Measurements from ENCODE around the gene PSKH1.

The PSKH1 gene

GRCh38 chr16:67872631-67873434 is 20.2 kb upstream of the PSKH1 start, which contains the start of gene EDC4:
TSS of gene EDC4 (plus strand) at chr16:67873052. CDS start at chr16:67873262, 210 bp downstream.
- TF ChIP-seq YY1 (IDR thresholded peaks at IDR 0.05; ENCODE audit: low read depth), result peak; percentile 61; the same call in 1 of the 2 replicates
- TF ChIP-seq, protein P1, sequence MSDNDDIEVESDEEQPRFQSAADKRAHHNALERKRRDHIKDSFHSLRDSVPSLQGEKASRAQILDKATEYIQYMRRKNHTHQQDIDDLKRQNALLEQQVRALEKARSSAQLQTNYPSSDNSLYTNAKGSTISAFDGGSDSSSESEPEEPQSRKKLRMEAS (IDR thresholded peaks at IDR 0.05), result peak; percentile 78
- TF ChIP-seq USF1 (IDR thresholded peaks at IDR 0.05), result peak; percentile 63
- TF ChIP-seq EGR1 (IDR thresholded peaks at IDR 0.05), result peak; percentile 95
- TF ChIP-seq CEBPB (IDR thresholded peaks at IDR 0.05), result peak; percentile 28; the same call in 1 of the 2 replicates
- peak; percentile 26; the same call in 1 of the 2 replicates for TF ChIP-seq TEAD4 (IDR thresholded peaks at IDR 0.05)
- TF ChIP-seq RAD21 (IDR thresholded peaks at IDR 0.05; ENCODE audit: low read depth), result no peak
- TF ChIP-seq NFIC (IDR thresholded peaks at IDR 0.05), result peak; percentile 25; the same call in 1 of the 2 replicates
- TF ChIP-seq REST (IDR thresholded peaks at IDR 0.05; ENCODE audit: low read depth), result no peak
- no peak for TF ChIP-seq CREB1 (IDR thresholded peaks at IDR 0.05; ENCODE audit: low read depth)
- peak; percentile 51 for TF ChIP-seq TCF12 (IDR thresholded peaks at IDR 0.05; ENCODE audit: low read depth)
- peak; percentile 91 for TF ChIP-seq TAF1 (IDR thresholded peaks at IDR 0.05; ENCODE audit: low read depth)
- no peak for TF ChIP-seq FOXM1 (IDR thresholded peaks at IDR 0.05; ENCODE audit: borderline replicate concordance, low read depth)
- 0 out of 2 replicates have a peak, but pooled peaks have one; percentile 26 for TF ChIP-seq ZBTB7A (IDR thresholded peaks at IDR 0.05; ENCODE audit: low read depth)
- TF ChIP-seq EP300 (IDR thresholded peaks at IDR 0.05; ENCODE audit: borderline replicate concordance), result 0 out of 2 replicates have a peak, but pooled peaks have one; percentile 46

DNA sequence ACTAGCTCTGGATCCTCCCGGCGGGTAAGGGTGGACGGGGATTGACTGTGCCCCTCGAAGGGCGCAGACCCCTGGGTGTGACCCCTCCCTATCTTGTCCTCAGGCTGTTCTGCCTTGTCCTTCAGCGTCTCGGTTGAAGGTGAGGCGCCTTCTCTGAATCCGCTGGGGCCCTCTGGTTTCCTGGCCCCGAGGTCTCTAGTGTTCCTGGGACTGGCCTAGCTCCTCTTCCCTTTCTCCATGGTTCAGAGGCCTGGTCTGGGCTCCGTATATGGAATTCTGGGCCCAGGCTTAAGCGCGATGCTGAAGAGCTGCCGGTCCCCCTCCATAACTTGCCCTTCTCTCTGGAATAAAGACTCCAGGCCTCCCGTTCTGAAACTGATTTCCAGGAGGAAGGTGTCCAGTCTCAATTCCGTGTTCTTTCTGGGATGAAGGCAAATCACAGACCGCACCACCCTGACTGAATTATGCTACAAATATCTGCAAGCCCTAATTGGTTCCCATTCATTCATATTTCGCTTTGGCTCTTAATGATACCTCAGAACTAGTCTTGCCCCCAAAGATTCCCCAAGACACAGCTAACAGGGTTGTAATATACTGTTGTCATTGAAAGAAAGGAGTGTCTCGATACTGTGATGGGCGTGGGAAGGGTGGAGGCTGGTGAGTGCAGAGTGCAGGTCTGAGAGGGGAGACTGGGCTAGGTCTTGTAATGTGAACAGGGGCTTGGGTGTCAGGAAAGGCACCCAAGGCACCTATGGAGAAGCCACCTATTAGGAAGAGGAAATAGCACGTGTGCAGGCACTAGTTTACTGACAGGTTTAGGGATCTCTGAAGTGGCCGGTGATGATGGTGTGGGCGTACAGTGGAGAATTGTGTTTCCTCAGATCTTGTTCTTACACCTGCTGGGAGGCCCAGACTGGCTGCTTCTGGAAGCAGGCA is 19.4 kb upstream of the PSKH1 start:
- TF ChIP-seq REST (IDR thresholded peaks at IDR 0.05; ENCODE audit: low read depth) (no peak), TCF12 (IDR thresholded peaks at IDR 0.05; ENCODE audit: low read depth) (no peak), EP300 (IDR thresholded peaks at IDR 0.05; ENCODE audit: borderline replicate concordance) (no peak), CEBPB (IDR thresholded peaks at IDR 0.05) (no peak), FOXM1 (IDR thresholded peaks at IDR 0.05; ENCODE audit: borderline replicate concordance, low read depth) (no peak)
- TF ChIP-seq, protein P1 (IDR thresholded peaks at IDR 0.05), result no peak

GRCh38 chr16:67874372-67874771 is 18.7 kb upstream of the PSKH1 start:
- TF ChIP-seq TEAD4 (IDR thresholded peaks at IDR 0.05) (no peak), EGR1 (IDR thresholded peaks at IDR 0.05) (no peak), ZBTB7A (IDR thresholded peaks at IDR 0.05; ENCODE audit: low read depth) (no peak), EP300 (IDR thresholded peaks at IDR 0.05; ENCODE audit: borderline replicate concordance) (no peak), YY1 (IDR thresholded peaks at IDR 0.05; ENCODE audit: low read depth) (no peak), REST (IDR thresholded peaks at IDR 0.05; ENCODE audit: low read depth) (no peak), CREB1 (IDR thresholded peaks at IDR 0.05; ENCODE audit: low read depth) (no peak), CEBPB (IDR thresholded peaks at IDR 0.05) (no peak), TAF1 (IDR thresholded peaks at IDR 0.05; ENCODE audit: low read depth) (no peak), NFIC (IDR thresholded peaks at IDR 0.05) (no peak), FOXM1 (IDR thresholded peaks at IDR 0.05; ENCODE audit: borderline replicate concordance, low read depth) (no peak)

DNA sequence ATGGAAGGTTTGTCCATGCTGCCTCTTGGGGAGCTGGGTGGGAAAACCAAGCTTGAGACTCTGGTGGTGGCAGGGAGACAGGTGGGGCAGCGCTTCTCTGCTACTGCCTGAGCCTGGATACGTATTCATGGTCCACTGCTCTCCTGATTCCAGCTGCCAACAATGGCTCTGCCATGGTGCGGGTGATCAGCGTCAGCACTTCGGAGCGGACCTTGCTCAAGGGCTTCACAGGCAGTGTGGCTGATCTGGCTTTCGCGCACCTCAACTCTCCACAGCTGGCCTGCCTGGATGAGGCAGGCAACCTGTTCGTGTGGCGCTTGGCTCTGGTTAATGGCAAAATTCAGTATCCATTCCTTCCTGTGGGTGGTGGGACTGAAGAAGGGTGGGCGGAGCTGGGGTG is 16.0 kb upstream of the PSKH1 start:
- no peak for TF ChIP-seq EGR1 (IDR thresholded peaks at IDR 0.05)
- no peak for TF ChIP-seq CEBPB (IDR thresholded peaks at IDR 0.05)
- TF ChIP-seq CREB1 (IDR thresholded peaks at IDR 0.05; ENCODE audit: low read depth), result no peak
- TF ChIP-seq, protein P1 (IDR thresholded peaks at IDR 0.05), result no peak
- TF ChIP-seq TCF12 (IDR thresholded peaks at IDR 0.05; ENCODE audit: low read depth), result no peak
- no peak for TF ChIP-seq RAD21 (IDR thresholded peaks at IDR 0.05; ENCODE audit: low read depth)
- no peak for TF ChIP-seq YY1 (IDR thresholded peaks at IDR 0.05; ENCODE audit: low read depth)
- TF ChIP-seq ZBTB7A (IDR thresholded peaks at IDR 0.05; ENCODE audit: low read depth), result no peak
- no peak for TF ChIP-seq TEAD4 (IDR thresholded peaks at IDR 0.05)
- TF ChIP-seq FOXM1 (IDR thresholded peaks at IDR 0.05; ENCODE audit: borderline replicate concordance, low read depth), result no peak
- TF ChIP-seq USF1 (IDR thresholded peaks at IDR 0.05), result no peak
- no peak for TF ChIP-seq NFIC (IDR thresholded peaks at IDR 0.05)
- no peak for TF ChIP-seq EP300 (IDR thresholded peaks at IDR 0.05; ENCODE audit: borderline replicate concordance)
- TF ChIP-seq TAF1 (IDR thresholded peaks at IDR 0.05; ENCODE audit: low read depth), result no peak
- no peak for TF ChIP-seq REST (IDR thresholded peaks at IDR 0.05; ENCODE audit: low read depth)

All from Ishikawa (cell line).